MCF 10A (cell line): ENCODE measurements around the gene AGPAT4. TPM values are rescaled to one million over a fixed set of nuclear protein-coding genes. Genes with fewer than 3 reads are reported as not detected.

Source experiments
- BruUV-seq: library from RNA; stranded (reverse); fragments of 400-500 nt; replicated peaks from 2 replicates; lab custom pipeline; 2021; lab: Mats Ljungman, UMichigan
- CTCF ChIA-PET: fragments of 300-600 bp; sonication (Branson Sonifier 250); formaldehyde crosslinking; extraction: SDS; loops from one replicate; lab custom pipeline; 2021; ENCODE audit warnings: antibody characterized with exemption, inconsistent platforms; lab: Yijun Ruan, JAX
- POLR2A ChIA-PET: fragments of 300-600, 350-650 bp; sonication (Branson Sonifier 250); formaldehyde crosslinking; extraction: SDS; loops from one replicate; lab custom pipeline; 2020; ENCODE audit warnings: antibody characterized with exemption, inconsistent platforms; lab: Yijun Ruan, JAX
- DNase-seq: peaks from one replicate; pipeline ENCODE4 v3.0.0-alpha.2; 2018; ENCODE audit not compliant: unreplicated experiment
- H3K27ac Mint-ChIP-seq: one replicate; pipeline ENCODE4 v1.8.0; 2022; ENCODE audit warnings: mild to moderate bottlenecking, low read depth, mixed read lengths; ENCODE audit not compliant: unreplicated experiment
- H3K27me3 Mint-ChIP-seq: one replicate; pipeline ENCODE4 v1.8.0; 2022; ENCODE audit warnings: mixed read lengths; ENCODE audit not compliant: insufficient read depth, unreplicated experiment
- H3K36me3 Mint-ChIP-seq: one replicate; pipeline ENCODE4 v1.8.0; 2022; ENCODE audit warnings: mild to moderate bottlenecking, moderate library complexity, mixed read lengths; ENCODE audit not compliant: insufficient read depth, unreplicated experiment
- H3K4me1 Mint-ChIP-seq: one replicate; pipeline ENCODE4 v1.8.0; 2022; ENCODE audit warnings: mixed read lengths; ENCODE audit not compliant: insufficient read depth, unreplicated experiment
- H3K4me3 Mint-ChIP-seq: one replicate; pipeline ENCODE4 v1.8.0; 2022; ENCODE audit warnings: mild to moderate bottlenecking, moderate library complexity, mixed read lengths; ENCODE audit not compliant: unreplicated experiment
- H3K9me3 Mint-ChIP-seq: one replicate; pipeline ENCODE4 v1.8.0; 2022; ENCODE audit warnings: mixed read lengths; ENCODE audit not compliant: unreplicated experiment
- CTCF ChIP-seq: fragments of 200-600 bp; IDR thresholded peaks from one replicate; pipeline ENCODE4 v1.8.0; 2022; ENCODE audit warnings: antibody characterized with exemption, mild to moderate bottlenecking; ENCODE audit not compliant: unreplicated experiment
- intact Hi-C: fragments of 100-400 bp; cut with micrococcal nuclease; formaldehyde crosslinking; loops from 2 replicates; pipeline ENCODE4 v1.14.1; 2022
- total RNA-seq: library from RNA; stranded (reverse); gene quantifications from 2 replicates; pipeline ENCODE4 v1.2.3, GENCODE V29; 2022

The AGPAT4 gene
- total RNA-seq, 1 experiment from 2014 or later, result 5.6 TPM

GRCh38 chr6:161210857-161211256, 63.0 kb downstream of the AGPAT4 start:
- Mint-ChIP-seq H3K36me3 (no peaks in the 10 kb centered on the region), H3K4me3 (no peak overlapping the region), H3K9me3 (peaks cover 14% of the 10 kb centered on the region), H3K4me1 (peaks cover 6% of the 10 kb centered on the region), H3K27ac (no peak overlapping the region), H3K27me3 (no peaks in the 10 kb centered on the region)
- no TSS peak for BruUV-seq
- no peak for TF ChIP-seq CTCF
- DNase-seq, result no peak
- intact Hi-C loops, result no loop called here
- CTCF ChIA-PET, result interaction anchor here (0.8 kb wide), 1 partner anchor 478 kb away, joined by 3 read pairs; no protein-coding TSS in a partner anchor
- POLR2A ChIA-PET, result no interaction called here

GRCh38 chr6:161207200-161207599, 66.7 kb downstream of the AGPAT4 start:
- Mint-ChIP-seq H3K4me1 (no peaks in the 10 kb centered on the region), H3K36me3 (no peaks in the 10 kb centered on the region), H3K9me3 (peaks cover 14% of the 10 kb centered on the region), H3K4me3 (no peak overlapping the region), H3K27ac (no peak overlapping the region), H3K27me3 (no peaks in the 10 kb centered on the region)
- DNase-seq, result no peak
- CTCF ChIA-PET, result no interaction called here
- intact Hi-C loops, result no loop called here
- BruUV-seq, result no TSS peak
- POLR2A ChIA-PET, result interaction anchor here (0.5 to 0.8 kb wide), 2 partner anchors 57 to 62 kb away, joined by 3 to 4 read pairs; no protein-coding TSS in a partner anchor
- no peak for TF ChIP-seq CTCF

GRCh38 chr6:161204866-161205557, 68.8 kb downstream of the AGPAT4 start:
- CTCF ChIA-PET, result interaction anchor here (1.0 kb wide), 1 partner anchor 10 kb away, joined by 3 read pairs; no protein-coding TSS in a partner anchor
- DNase-seq, result no peak
- no peaks in the 10 kb centered on the region for H3K36me3 Mint-ChIP-seq
- intact Hi-C loops, result no loop called here
- no peaks in the 10 kb centered on the region for H3K27me3 Mint-ChIP-seq
- H3K4me1 Mint-ChIP-seq, result no peaks in the 10 kb centered on the region
- POLR2A ChIA-PET, result interaction anchor here (0.7 kb wide), 1 partner anchor 22 kb away, joined by 3 read pairs; no protein-coding TSS in a partner anchor
- no peak overlapping the region for H3K27ac Mint-ChIP-seq
- no peak for TF ChIP-seq CTCF
- H3K9me3 Mint-ChIP-seq, result peaks cover 6% of the 10 kb centered on the region
- BruUV-seq, result no TSS peak
- H3K4me3 Mint-ChIP-seq, result no peak overlapping the region

GRCh38 chr6:161200610-161201370, 73.1 kb downstream of the AGPAT4 start:
- ChIA-PET POLR2A (no interaction called here), CTCF (interaction anchor here (0.7 kb wide), 1 partner anchor 31 kb away, joined by 3 read pairs; no protein-coding TSS in a partner anchor)
- H3K4me3 Mint-ChIP-seq, result no peak overlapping the region
- no peaks in the 10 kb centered on the region for H3K4me1 Mint-ChIP-seq
- no peaks in the 10 kb centered on the region for H3K36me3 Mint-ChIP-seq
- H3K9me3 Mint-ChIP-seq, result no peaks in the 10 kb centered on the region
- intact Hi-C loops, result no loop called here
- TF ChIP-seq CTCF, result no peak
- BruUV-seq, result no TSS peak
- DNase-seq, result no peak
- no peak overlapping the region for H3K27ac Mint-ChIP-seq
- H3K27me3 Mint-ChIP-seq, result no peaks in the 10 kb centered on the region
